GM06990 (cell line): ENCODE data around the gene KIF2C.
A peak's percentile ranks its signal among the peaks of the same experiment; 100 is the strongest.
"Not testable (repeated sequence)": the region's sequence is repeated elsewhere in the genome, so short reads cannot be mapped to it uniquely, and the experiment has no call there.

Experiments used
- DNase-seq: peaks from one replicate; pipeline ENCODE4 v3.0.0-alpha.2; 2011; ENCODE audit not compliant: insufficient read length; ENCODE audit errors: extremely low read depth
- H3K27me3 ChIP-seq: replicated peaks from 2 replicates; pipeline ENCODE4 v1.6.0; 2011; ENCODE audit warnings: low read length; ENCODE audit not compliant: control insufficient read depth, insufficient read depth
- H3K36me3 ChIP-seq: 2 replicates; pipeline ENCODE4 v1.5.1; 2011; ENCODE audit warnings: low read length; ENCODE audit not compliant: control insufficient read depth, insufficient read depth
- H3K4me3 ChIP-seq: replicated peaks from 2 replicates; pipeline ENCODE4 v1.5.1; 2011; ENCODE audit warnings: low read depth, mild to moderate bottlenecking, control low read depth, low read length
- CTCF ChIP-seq: IDR thresholded peaks from 2 replicates; pipeline ENCODE4 v1.5.1; 2011; ENCODE audit warnings: low read length, control low read depth, mild to moderate bottlenecking, inconsistent platforms; ENCODE audit not compliant: insufficient read depth, poor library complexity, severe bottlenecking

KIF2C gene

GRCh38 chr1:44790968-44791801 is 51.5 kb downstream of the KIF2C start:
- Histone ChIP-seq H3K4me3 (no peak overlapping the region), H3K27me3 (no peaks in the 10 kb centered on the region), H3K36me3 (no peaks in the 10 kb centered on the region)
- no peak for DNase-seq
- TF ChIP-seq CTCF = no peak

GRCh38 chr1:44792736-44793502 is 53.3 kb downstream of the KIF2C start:
- no peak for TF ChIP-seq CTCF
- H3K4me3 ChIP-seq = no peak overlapping the region
- no peaks in the 10 kb centered on the region for H3K36me3 ChIP-seq
- H3K27me3 ChIP-seq = no peaks in the 10 kb centered on the region
- DNase-seq = no peak

GRCh38 chr1:44797886-44798285 is 58.2 kb downstream of the KIF2C start:
- not testable (repeated sequence) for H3K27me3 ChIP-seq, H3K36me3 ChIP-seq, DNase-seq, H3K4me3 ChIP-seq

- H3K4me3 ChIP-seq = no peak overlapping the region
- TF ChIP-seq CTCF = no peak
- peaks cover 12% of the 10 kb centered on the region for H3K36me3 ChIP-seq
- DNase-seq = no peak
- no peaks in the 10 kb centered on the region for H3K27me3 ChIP-seq
Measured at GRCh38 chr1:44798481-44799365, 59.1 kb downstream of the KIF2C start.

GRCh38 chr1:44799770-44800584 is 60.3 kb downstream of the KIF2C start, which contains the start of gene PLK3:
Gene PLK3 (plus strand): TSS chr1:44800377. CDS start chr1:44800464, 87 bp downstream.
- peak; percentile 100 for DNase-seq
- Histone ChIP-seq H3K36me3 (peaks cover 20% of the 10 kb centered on the region), H3K27me3 (no peaks in the 10 kb centered on the region), H3K4me3 (peak within 1 kb of the TSS; percentile 75)
- TF ChIP-seq CTCF = peak; percentile 97
